Measurements from ENCODE around the gene CTCFL. TPM values are rescaled to one million over a fixed set of nuclear protein-coding genes. Genes with fewer than 3 reads are reported as not detected.

CTCFL gene
- total and polyA plus RNA-seq, 2 of the 8 experiments (the other 6 are each of a cell fraction or from before 2014, with no cell fraction given) = 0.30 to 0.80 TPM

DNA sequence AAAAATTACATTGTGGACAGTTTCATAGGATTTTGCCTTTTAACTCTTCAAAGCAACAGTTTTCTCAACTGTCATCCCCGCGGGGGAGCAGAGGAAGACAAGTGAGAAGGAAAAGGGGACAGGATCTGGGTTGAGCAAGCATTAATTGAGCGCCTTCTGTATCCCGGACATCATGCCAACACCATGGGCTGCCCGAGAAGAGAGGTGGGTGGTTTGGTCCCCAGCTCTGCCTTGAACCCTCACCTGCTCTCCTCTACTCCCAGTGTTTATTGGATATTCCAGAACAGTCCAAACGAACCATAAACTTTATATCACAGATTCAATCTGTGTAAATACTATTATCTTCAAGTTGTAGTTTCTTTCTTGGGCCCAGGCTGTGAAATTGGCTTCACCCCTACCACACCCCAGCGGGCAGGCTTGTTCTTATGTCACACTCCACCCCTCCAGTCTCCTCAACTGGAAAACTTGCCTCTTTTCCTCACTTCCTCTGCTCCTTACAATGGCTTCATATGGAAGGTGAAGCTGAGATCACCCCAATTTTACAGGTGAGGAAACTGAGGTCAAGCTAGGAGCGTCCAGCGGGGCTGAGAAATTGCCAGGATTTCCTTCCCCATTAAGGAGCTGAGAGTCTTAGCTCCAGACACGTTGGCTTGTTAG is 42.0 kb upstream of the CTCFL start:
- Histone ChIP-seq H3K56ac (replicated peaks; ENCODE audit: insufficient read length, low read depth, low read length) (no peak overlapping the region), H2BK120ac (replicated peaks; ENCODE audit: low read depth, low read length) (no peak overlapping the region), H4K20me1 (replicated peaks in 1 of 2; ENCODE audit: control insufficient read depth in 1 of 2, insufficient read depth in 2 of 2, low read length in 2 of 2) (no peaks in the 10 kb centered on the region), H3K18ac (ENCODE audit: extremely low read depth, low read length) (no peak overlapping the region), H3K14ac (ENCODE audit: insufficient read length) (no peak overlapping the region), H3K4me2 (ENCODE audit: insufficient read depth in 1 of 2, low read depth in 2 of 2, low read length in 2 of 2) (no peak overlapping the region), H3K23me2 (ENCODE audit: low read depth, low read length) (no peaks in the 10 kb centered on the region), H3K9me3 (ENCODE audit: insufficient read depth in 2 of 2, low read depth in 1 of 2, low read length in 1 of 2) (no peaks in the 10 kb centered on the region), H4K91ac (replicated peaks; ENCODE audit: insufficient read length, low read length) (no peak overlapping the region), H3K4me3 (ENCODE audit: extremely low read depth in 1 of 4, insufficient read depth in 2 of 4, low read depth in 3 of 4, low read length in 4 of 4) (no peak overlapping the region), H2BK15ac (ENCODE audit: low read length) (no peak overlapping the region), H2BK5ac (ENCODE audit: low read depth, low read length) (no peak overlapping the region), H2BK20ac (ENCODE audit: low read length) (no peak overlapping the region), H3K79me1 (ENCODE audit: low read depth, low read length) (no peaks in the 10 kb centered on the region), H3K4me1 (replicated peaks in 1 of 4; ENCODE audit: control insufficient read depth in 3 of 4, insufficient read depth in 4 of 4, low read length in 3 of 4) (no peaks in the 10 kb centered on the region), H4K5ac (ENCODE audit: insufficient read length, low read depth, low read length) (no peak overlapping the region), H4K8ac (ENCODE audit: extremely low read depth, insufficient read depth, low read length) (no peak overlapping the region), H2BK12ac (ENCODE audit: low read depth, low read length) (no peak overlapping the region), H3K36me3 (ENCODE audit: control insufficient read depth in 2 of 4, insufficient read depth in 4 of 4, low read length in 3 of 4) (no peaks in the 10 kb centered on the region), H3K4ac (replicated peaks; ENCODE audit: insufficient read length, low read depth, low read length) (no peak overlapping the region), H3K79me2 (ENCODE audit: control insufficient read depth in 1 of 2, insufficient read depth in 2 of 2, low read length in 2 of 2) (no peaks in the 10 kb centered on the region), H3K23ac (ENCODE audit: insufficient read length) (no peak overlapping the region), H3K27ac (ENCODE audit: low read depth, low read length) (no peak overlapping the region), H3K9ac (replicated peaks in 1 of 4; ENCODE audit: extremely low read depth in 1 of 4, low read depth in 3 of 4, low read length in 3 of 4) (no peak overlapping the region), H2AFZ (ENCODE audit: low read length) (no peak overlapping the region), H2AK5ac (ENCODE audit: low read depth, low read length) (no peak overlapping the region), H3K27me3 (replicated peaks in 1 of 4; ENCODE audit: control insufficient read depth in 3 of 4, extremely low read depth in 1 of 4, insufficient read depth in 3 of 4, low read length in 3 of 4) (peaks cover 0 to under 1% (median 0%) of the 10 kb centered on the region in 4 experiments; a peak in 1 of 7 replicates)
- FAIRE-seq (no peak), DNase-seq (ENCODE audit: low read depth in 1 of 2, low spot score in 2 of 2) (no peak)
- POLR2A ChIA-PET (ENCODE audit: partially characterized antibody) = no interaction called here
- CTCF ChIA-PET (ENCODE audit: partially characterized antibody) = interaction anchor here (0.7 to 4.0 kb wide), 7 partner anchors 9 to 68 kb away, joined by 3 to 22 read pairs (median 9); no protein-coding TSS in a partner anchor
- no peak for TF ChIP-seq KDM4A (IDR thresholded peaks at IDR 0.05; ENCODE audit: low read depth, low read length, severe bottlenecking)
- WGBS, 2 experiments (ENCODE audit: extremely low coverage in 1 of 2, insufficient coverage in 1 of 2, insufficient read length in 1 of 2, insufficient replicate concordance in 2 of 2, low coverage in 1 of 2, low lambda C conversion rate in 2 of 2, missing lambda C conversion rate in 1 of 2) = 87% methylated on average over 10 of the region's 10 CpGs; no CpG with 5 or more reads in 1 of the 2 experiments

All from H1 (cell line).